Measurements from ENCODE around the gene APMAP.

The APMAP gene

DNA sequence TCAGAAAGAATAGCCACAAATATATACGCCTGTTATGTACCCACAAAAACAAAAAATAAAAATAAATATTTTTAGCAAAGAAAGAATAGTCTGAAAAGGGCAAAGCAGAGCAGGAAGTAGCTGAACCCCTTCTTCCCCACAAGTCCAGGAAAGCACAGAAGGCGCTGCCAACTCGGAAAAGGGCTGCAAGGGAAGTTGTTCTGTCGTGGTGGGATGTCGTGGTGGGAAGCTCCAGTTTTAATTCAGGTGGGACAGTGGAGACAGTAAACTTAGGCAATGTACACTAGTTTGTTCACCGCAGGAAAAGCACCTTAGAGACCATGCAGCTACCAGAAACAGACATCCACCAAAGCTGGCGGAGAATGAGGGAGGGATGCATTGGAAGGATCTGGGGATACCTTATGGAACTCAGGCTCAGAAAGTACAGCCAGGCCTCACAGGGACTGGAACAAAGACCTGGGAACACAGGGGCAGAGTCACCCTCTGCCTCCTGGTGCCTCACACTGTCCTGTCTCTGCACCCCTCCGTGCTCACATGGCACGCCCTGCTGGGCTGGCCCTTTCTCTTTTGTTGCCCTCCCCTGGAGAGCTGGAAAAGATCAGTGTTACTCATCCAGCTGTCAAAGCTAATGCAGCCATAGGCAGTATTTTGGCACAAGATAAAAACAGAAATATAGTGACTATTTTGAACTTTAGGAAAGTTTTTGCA, 3.3 kb upstream of the APMAP start:
- FAIRE-seq (no peak), DNase-seq (ENCODE audit: insufficient read length, low spot score) (peak; percentile 45)

DNA sequence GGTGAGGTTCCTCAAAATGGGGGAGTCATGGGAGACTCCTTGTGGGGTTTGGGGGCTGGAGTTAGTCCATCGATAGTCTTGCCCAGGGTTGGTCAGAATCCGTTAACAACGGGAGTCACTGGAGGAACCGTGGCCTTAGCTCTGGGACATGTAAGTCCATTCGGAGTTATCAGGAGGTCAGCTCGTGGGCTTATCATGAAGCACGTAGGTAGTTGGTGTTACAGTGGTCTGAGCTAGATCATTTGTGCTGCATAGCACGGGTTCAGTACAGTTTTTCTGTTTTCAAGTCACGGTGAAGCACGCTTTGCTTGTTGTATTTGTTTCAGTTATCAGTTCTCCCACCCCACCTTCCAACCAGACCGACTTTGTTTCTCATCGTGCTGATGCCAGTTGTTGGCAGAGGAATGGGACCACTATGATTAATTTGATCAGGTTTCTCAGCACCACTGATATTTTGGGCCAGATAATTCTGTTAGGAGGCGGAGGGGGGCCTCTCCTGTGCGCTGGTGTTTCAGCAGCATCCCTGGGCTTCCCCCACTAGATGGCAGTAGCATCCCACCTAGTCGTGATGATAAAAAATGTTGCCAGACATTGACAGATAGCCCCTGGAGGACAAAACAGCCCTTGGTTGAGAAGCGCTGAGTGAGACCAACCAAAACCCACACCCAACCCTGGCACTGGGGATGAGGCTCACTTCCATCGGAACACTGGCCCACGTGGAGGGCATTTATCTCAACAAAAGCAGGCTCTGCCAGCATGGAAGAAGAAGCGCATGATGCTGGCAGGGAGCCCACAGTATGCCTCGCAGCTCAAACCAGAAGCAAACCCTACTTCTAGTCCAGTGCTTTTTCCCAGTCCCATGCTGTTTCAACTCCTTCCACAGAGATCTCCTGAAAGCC, 2.2 kb upstream of the APMAP start:
- no peak for TF ChIP-seq POLR2A (IDR thresholded peaks at IDR 0.05; ENCODE audit: low read depth, low read length)
- DNase-seq (ENCODE audit: insufficient read length, low spot score) (peak; percentile 60), FAIRE-seq (no peak)

More for the DNA sequence above, 3.3 kb upstream of the APMAP start:
- TF ChIP-seq POLR2A (IDR thresholded peaks at IDR 0.05; ENCODE audit: low read depth, low read length): no peak

DNA sequence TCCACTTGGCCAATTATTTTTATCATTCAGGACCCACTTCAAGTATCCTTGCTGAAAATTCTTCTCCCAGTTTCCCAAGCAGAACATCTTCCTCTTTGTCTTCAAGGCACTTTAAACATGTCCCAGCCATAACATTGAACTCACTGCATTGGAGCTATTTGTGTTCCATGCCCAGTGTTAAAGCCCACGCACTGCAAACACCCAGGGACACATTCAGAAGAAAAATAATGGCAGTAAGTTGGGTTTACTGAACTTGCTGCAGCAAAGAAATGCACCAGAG, 1.6 kb upstream of the APMAP start:
- TF ChIP-seq POLR2A (IDR thresholded peaks at IDR 0.05; ENCODE audit: low read depth, low read length): no peak
- FAIRE-seq (no peak), DNase-seq (ENCODE audit: insufficient read length, low spot score) (no peak)

DNA sequence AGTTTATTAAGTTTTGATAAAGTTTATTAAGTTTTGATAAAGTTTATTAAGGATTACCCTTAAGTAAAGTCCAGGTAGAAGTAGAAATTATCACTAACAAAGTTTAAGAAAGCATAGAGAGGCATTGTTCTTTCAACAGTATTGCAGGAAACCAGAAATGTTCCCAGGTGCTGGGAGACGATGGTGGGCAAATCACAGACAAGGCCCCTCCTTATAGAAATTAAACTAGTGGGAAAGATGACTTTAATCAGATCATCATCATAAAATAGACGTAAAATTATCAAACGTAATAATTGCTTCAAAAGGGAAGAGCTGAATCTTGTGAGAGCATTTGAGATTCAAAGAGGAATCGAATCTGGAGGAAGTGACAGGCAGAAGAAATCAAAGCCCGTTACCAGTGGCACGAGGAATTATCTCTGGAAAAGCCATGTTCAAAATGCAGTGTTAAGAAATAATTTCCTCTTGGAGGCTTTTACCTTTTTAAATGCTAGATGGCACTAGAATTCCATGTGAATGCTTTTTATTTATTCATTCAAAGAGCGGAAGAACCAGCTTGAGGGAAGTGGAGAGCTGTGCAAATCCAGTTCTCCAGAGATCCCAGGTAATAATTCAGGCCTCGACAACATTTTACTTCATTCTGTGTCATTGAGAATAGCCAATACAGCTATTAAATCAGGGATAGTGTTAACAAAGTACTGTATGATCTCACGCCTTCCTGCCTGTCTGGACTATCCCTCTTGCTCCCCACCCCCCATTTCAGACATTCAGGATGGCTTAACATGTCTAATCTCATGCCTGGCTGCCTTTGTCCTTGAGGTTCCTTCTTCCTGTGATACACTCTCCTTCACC, 1.0 kb upstream of the APMAP start:
- TF ChIP-seq POLR2A (IDR thresholded peaks at IDR 0.05; ENCODE audit: low read depth, low read length): no peak
- DNase-seq (ENCODE audit: insufficient read length, low spot score): peak; percentile 6
- FAIRE-seq: no peak

DNA sequence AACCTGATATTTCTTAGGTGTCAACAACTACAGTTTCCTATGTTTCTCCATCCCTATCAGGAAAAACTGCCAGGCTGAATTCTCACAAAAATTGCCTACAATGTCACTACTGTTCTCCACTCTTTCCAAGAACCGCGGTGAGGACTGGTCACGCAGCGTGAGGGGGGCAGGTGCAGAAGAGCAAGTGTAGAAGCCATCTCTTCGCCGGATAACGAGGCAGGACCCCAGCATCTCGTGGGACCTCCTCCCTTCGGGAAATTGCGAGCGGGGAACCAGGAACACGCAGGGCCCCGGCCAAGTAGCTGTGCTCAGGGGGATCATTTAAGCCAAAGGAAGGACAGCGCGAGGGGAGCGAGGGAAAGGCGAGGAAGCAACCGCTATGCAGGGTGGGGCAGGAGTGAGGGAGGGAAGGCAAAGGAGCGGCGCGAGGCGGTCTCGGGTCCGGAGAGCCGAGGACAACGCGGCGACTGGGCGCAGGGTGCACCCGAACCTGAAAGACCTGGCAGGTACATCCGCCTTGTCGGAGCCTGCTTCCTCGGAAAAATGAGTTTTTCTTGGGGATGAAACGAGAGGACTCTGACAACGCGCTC, 559 bp downstream of the APMAP start:
- FAIRE-seq (no peak), DNase-seq (ENCODE audit: insufficient read length, low spot score) (peak; percentile 20)
- TF ChIP-seq POLR2A (IDR thresholded peaks at IDR 0.05; ENCODE audit: low read depth, low read length): no peak

DNA sequence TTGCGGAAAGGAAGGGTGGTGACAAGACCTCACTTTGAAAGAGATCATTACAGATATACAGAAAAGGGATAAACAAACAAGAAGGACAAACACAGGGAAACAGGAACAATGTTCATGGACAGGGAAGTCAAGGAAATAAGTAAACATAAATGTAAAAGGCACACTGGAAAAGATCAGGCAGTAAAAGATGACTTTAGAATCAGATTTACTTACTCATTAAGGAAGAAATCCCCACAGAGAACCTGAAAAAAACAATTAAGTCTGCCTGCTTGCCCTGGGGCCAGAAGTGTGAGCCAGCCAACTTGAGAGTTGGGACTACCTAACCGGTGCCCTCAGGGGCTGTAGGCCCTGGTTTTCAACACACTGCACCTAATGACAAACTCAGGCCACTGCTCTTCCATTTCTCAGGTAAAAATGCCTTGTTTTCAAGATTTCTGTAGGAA, 1.7 kb downstream of the APMAP start:
- no peak for FAIRE-seq
- DNase-seq (ENCODE audit: insufficient read length, low spot score): no peak
- TF ChIP-seq POLR2A (IDR thresholded peaks at IDR 0.05; ENCODE audit: low read depth, low read length): no peak

DNA sequence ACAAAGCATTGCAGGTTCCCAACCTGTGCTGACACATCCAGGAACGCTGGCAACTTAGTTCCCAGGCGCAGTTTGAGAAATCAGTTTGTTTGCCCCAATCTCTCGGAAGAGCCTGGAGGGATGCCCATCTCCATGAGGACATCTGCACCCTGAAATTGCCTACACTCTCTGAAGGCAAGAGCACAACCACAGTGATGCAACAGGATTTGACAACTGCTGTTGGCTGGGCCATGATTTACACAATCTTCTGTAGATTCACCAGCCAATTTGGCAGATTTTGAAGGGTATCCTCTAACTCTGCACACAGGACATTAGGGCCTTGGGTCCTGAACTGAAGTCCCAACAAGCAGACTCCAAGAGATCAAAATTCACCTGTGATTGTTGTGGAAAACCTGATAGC, 3.4 kb downstream of the APMAP start:
- no peak for TF ChIP-seq POLR2A (IDR thresholded peaks at IDR 0.05; ENCODE audit: low read depth, low read length)

DNA sequence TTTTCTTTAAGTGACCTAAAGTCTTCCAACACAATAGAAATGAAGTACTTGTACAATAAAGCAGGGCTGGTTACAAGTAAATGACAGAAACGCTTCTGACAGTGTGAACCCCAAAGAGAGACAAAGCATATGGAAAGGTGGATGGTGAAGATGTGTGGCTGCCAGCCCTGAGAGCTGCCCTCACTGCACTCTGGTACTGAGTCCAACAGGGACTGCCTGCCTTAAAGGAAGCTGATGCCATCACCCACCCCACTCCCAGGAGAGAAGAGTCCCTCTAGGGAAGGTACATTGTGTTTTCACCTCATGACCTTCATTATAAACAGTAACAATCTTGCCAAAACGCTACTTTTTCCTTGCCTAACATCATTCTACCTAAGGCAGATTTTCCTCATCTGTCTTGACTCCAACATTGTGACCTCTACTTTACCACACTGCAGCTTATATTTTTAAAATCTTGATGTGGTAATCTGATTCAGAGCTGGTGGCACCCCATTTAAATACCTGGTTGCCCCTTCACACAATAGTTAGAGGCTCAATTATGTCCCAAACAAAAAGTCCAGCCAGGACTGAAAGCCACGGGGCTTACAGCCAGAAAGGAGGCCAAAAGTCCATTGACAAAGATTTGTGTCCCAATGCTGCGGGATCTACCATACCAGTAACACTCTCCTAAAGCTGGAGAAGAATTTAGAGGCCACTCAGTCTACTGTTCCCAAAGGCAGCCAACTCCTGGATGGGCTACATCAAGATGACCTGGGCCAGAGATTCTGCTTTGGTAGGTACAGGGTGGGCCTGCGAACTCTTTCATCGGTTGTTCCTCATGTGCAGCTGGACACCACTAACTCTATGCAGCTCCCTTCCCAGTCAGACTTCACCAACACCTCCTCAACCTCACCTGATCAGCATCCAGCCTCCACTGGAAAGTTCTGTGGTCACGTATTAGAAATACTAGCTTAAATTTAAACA, 4.4 kb downstream of the APMAP start:
- no peak for TF ChIP-seq POLR2A (IDR thresholded peaks at IDR 0.05; ENCODE audit: low read depth, low read length)
- DNase-seq (ENCODE audit: insufficient read length, low spot score): no peak
- FAIRE-seq: no peak

More for the DNA sequence above, 3.4 kb downstream of the APMAP start:
- FAIRE-seq: no peak
- DNase-seq (ENCODE audit: insufficient read length, low spot score): no peak

DNA sequence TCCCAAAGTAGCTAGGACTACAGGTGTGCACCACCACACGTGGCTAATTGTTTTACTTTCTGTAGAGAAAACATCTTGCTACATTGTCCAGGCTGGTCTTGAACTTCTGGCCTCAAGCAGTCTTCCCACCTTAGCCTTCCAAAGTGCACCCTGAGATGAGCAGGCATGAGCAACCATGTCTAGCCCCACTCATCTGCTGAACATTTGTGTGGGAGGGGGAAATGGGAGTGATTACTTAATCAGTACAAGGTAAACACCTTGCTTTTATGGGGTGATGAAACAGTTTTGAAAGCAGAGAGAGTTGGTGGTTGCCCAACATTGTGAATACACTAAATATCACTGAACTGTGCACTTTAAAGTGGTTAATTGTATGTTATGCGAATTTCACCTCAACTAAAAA, 5.3 kb downstream of the APMAP start:
- no peak for DNase-seq (ENCODE audit: insufficient read length, low spot score)
- FAIRE-seq: no peak

DNA sequence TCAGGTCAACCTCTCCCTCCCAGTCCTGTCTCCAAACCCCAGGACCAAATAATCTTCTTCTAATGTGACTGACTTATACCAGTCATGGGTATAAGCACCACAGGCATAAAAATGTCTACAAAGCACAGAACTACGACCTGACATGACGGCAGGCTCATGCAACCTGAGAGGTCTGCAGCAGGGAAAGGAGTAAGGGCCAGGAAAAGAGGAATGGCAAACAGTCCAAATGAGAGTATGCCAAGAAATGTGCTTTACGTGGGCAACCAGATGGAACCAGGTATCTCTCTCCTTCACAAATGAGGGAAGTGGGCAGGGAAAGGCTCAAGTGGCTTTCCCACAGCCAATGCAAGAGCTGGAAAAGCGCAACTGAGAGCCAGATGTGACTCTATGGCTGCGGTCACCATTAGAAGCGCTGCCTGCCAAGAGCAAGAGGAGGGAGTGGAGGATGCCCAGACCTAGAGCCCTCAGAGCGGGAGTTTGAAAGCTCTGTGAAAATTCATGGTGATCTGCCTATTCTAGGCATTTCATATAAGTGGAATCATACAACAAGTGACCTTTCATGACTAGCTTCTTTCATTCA, 6.0 kb downstream of the APMAP start:
- no peak for TF ChIP-seq POLR2A (IDR thresholded peaks at IDR 0.05; ENCODE audit: low read depth, low read length)
- DNase-seq (ENCODE audit: insufficient read length, low spot score) (no peak), FAIRE-seq (no peak)

More for the DNA sequence above, 5.3 kb downstream of the APMAP start:
- TF ChIP-seq POLR2A (IDR thresholded peaks at IDR 0.05; ENCODE audit: low read depth, low read length): no peak

DNA sequence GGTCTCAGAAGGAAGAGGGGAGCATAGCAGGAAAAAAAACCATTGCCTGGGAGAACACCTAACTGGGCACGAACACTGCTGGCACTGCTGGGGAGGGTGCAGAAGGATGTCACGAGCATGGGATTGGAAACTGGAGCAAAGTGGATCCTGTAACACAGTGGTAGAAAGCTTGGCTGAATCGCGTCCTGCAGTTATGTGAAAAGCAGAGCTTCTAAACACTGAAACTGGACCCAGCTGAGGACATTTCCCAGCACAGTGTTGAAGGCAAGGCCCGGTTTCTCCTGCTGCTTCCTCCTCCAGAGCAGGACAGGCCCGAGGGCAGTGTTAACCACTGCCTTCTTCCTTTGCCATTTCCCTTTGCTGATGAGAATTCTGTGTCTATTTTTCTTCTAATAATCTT, 6.7 kb downstream of the APMAP start:
- no peak for FAIRE-seq
- DNase-seq (ENCODE audit: insufficient read length, low spot score): no peak
- TF ChIP-seq POLR2A (IDR thresholded peaks at IDR 0.05; ENCODE audit: low read depth, low read length): no peak

DNA sequence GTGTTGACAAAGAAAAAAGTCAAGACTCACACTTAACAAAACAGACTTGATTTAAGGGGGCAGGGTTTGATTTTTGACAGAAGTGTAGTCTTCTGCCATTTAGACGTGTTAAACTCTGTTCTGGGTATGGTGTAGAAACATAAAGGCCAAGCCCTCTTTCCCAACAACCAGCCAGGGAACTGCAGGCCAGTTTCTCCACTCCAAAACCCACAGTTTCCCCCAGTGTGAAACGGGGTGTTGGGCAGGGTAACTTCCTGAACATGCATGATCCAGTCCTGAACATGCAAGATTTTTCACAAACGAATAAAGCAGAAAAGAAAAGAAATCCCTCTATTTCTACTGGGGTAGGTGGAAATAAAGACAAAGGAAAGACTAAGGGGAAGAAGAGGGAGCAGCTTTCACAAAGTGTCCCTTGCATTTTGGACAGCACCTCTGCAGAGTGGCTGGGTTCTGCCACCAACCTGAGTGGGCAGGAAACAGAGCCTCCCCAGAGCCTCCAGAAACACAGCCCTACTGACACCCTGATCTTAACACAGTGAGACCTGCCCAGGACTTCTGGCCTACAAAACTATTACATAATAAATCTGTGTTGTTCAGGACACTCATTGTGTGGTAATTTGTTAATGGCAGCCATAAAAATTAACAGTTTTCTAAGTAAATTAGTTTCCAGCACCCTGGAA, 7.5 kb downstream of the APMAP start:
- no peak for TF ChIP-seq POLR2A (IDR thresholded peaks at IDR 0.05; ENCODE audit: low read depth, low read length)
- FAIRE-seq (no peak), DNase-seq (ENCODE audit: insufficient read length, low spot score) (no peak)

All from H54 (cell line).